HFFc6 (cell line): Measurements from ENCODE around the gene MTMR3. TPM values are rescaled to one million over a fixed set of nuclear protein-coding genes. Genes with fewer than 3 reads are reported as not detected.

Source experiments
- DNase-seq: peaks from one replicate; pipeline ENCODE4 v3.0.0-alpha.2; 2018
- H3K27ac Mint-ChIP-seq: 2 replicates; pipeline ENCODE4 v1.8.0; 2020; ENCODE audit warnings: mild to moderate bottlenecking, mixed read lengths
- H3K27me3 Mint-ChIP-seq: 2 replicates; pipeline ENCODE4 v1.8.0; 2021; ENCODE audit warnings: mild to moderate bottlenecking, moderate library complexity, mixed read lengths; ENCODE audit not compliant: insufficient read depth
- H3K36me3 Mint-ChIP-seq: 2 replicates; pipeline ENCODE4 v1.8.0; 2021; ENCODE audit warnings: low read depth, mixed read lengths
- H3K4me1 Mint-ChIP-seq: 2 replicates; pipeline ENCODE4 v1.8.0; 2020; ENCODE audit warnings: low read depth, mixed read lengths
- H3K4me3 Mint-ChIP-seq: 2 replicates; pipeline ENCODE4 v1.8.0; 2020; ENCODE audit warnings: mild to moderate bottlenecking, moderate library complexity, mixed read lengths
- H3K9me3 Mint-ChIP-seq: 2 replicates; pipeline ENCODE4 v1.8.0; 2020; ENCODE audit warnings: mild to moderate bottlenecking, mixed read lengths
- total RNA-seq, 6 experiments: library from RNA; stranded (reverse); fragmentation: NEBNext Ultra II Directional; extraction: Animal tissue kit (Norgen Biotek cat#: 25700); gene quantifications; 2 replicates in 1 of 6; 3 replicates in 5 of 6; pipeline ENCODE4 v1.2.3, GENCODE V29; 2021
- TF ChIP-seq, protein P1 (sequence below): fragments of 200-600 bp; sonication (generic); IDR thresholded peaks from 2 replicates; pipeline ENCODE4 v1.5.0; 2021; ENCODE audit warnings: antibody characterized with exemption, mild to moderate bottlenecking

Gene MTMR3
- total RNA-seq, 6 experiments from 2014 or later = 19.0 to 27.0 (median 21.7) TPM

- Mint-ChIP-seq H3K4me1 (peaks cover 55% of the 10 kb centered on the region), H3K9me3 (no peaks in the 10 kb centered on the region), H3K36me3 (no peaks in the 10 kb centered on the region), H3K4me3 (no peak overlapping the region), H3K27me3 (no peaks in the 10 kb centered on the region), H3K27ac (no peak overlapping the region)
- no peak for DNase-seq
- TF ChIP-seq, protein P1, sequence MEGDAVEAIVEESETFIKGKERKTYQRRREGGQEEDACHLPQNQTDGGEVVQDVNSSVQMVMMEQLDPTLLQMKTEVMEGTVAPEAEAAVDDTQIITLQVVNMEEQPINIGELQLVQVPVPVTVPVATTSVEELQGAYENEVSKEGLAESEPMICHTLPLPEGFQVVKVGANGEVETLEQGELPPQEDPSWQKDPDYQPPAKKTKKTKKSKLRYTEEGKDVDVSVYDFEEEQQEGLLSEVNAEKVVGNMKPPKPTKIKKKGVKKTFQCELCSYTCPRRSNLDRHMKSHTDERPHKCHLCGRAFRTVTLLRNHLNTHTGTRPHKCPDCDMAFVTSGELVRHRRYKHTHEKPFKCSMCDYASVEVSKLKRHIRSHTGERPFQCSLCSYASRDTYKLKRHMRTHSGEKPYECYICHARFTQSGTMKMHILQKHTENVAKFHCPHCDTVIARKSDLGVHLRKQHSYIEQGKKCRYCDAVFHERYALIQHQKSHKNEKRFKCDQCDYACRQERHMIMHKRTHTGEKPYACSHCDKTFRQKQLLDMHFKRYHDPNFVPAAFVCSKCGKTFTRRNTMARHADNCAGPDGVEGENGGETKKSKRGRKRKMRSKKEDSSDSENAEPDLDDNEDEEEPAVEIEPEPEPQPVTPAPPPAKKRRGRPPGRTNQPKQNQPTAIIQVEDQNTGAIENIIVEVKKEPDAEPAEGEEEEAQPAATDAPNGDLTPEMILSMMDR = no peak
Measured at GRCh38 chr22:29951791-29952413, 68.9 kb downstream of the MTMR3 start.

GRCh38 chr22:29954203-29954855, 71.4 kb downstream of the MTMR3 start:
- DNase-seq = no peak
- Mint-ChIP-seq H3K36me3 (no peaks in the 10 kb centered on the region), H3K27me3 (no peaks in the 10 kb centered on the region), H3K9me3 (no peaks in the 10 kb centered on the region), H3K27ac (no peak overlapping the region), H3K4me3 (no peak overlapping the region), H3K4me1 (peaks cover 39% of the 10 kb centered on the region)
- TF ChIP-seq, protein P1 = no peak

- no peaks in the 10 kb centered on the region for H3K27me3 Mint-ChIP-seq
- H3K9me3 Mint-ChIP-seq = no peaks in the 10 kb centered on the region
- TF ChIP-seq, protein P1 = no peak
- DNase-seq = no peak
- H3K4me3 Mint-ChIP-seq = no peak overlapping the region
- H3K4me1 Mint-ChIP-seq = peaks cover 27% of the 10 kb centered on the region
- H3K36me3 Mint-ChIP-seq = no peaks in the 10 kb centered on the region
- no peak overlapping the region for H3K27ac Mint-ChIP-seq
Measured at GRCh38 chr22:29956680-29957079, 73.7 kb downstream of the MTMR3 start.

DNA sequence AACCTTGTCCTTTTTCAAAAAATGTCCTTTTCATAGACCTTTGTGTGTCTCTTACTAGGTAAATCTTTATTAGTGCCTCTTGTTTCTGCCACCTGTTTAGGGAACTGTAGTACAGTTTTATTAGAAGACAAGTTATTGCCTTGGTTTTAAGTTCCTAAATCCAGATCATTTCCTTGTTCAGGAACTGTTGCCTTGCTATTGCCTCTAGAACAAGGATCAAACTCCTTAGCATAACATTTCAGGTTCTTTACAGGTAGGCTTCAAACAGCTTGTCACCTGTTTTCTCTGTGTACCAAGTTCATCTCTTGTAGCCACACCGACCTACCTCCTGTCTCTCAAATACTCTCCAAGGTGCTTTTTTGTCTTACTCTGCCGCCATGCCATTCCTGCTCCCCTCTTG, 75.2 kb downstream of the MTMR3 start:
- H3K36me3 Mint-ChIP-seq = no peaks in the 10 kb centered on the region
- no peak for DNase-seq
- H3K4me3 Mint-ChIP-seq = no peak overlapping the region
- no peak overlapping the region for H3K27ac Mint-ChIP-seq
- peaks cover 26% of the 10 kb centered on the region for H3K4me1 Mint-ChIP-seq
- TF ChIP-seq, protein P1 = no peak
- H3K9me3 Mint-ChIP-seq = no peaks in the 10 kb centered on the region
- H3K27me3 Mint-ChIP-seq = no peaks in the 10 kb centered on the region

GRCh38 chr22:29964776-29965175, 81.8 kb downstream of the MTMR3 start:
- Mint-ChIP-seq H3K27me3 (peaks cover 2% of the 10 kb centered on the region; the same call in 1 of the 2 replicates), H3K4me3 (no peak overlapping the region), H3K9me3 (no peaks in the 10 kb centered on the region), H3K36me3 (no peaks in the 10 kb centered on the region), H3K4me1 (0 out of 2 replicates have a peak, but pooled peaks cover 7% of the 10 kb centered on the region), H3K27ac (no peak overlapping the region)
- TF ChIP-seq, protein P1 = no peak
- no peak for DNase-seq
